ENCODE data around the gene CGB1. TPM values are rescaled to one million over a fixed set of nuclear protein-coding genes. Genes with fewer than 3 reads are reported as not detected.
"Not testable (repeated sequence)": the region's sequence is repeated elsewhere in the genome, so short reads cannot be mapped to it uniquely, and the experiment has no call there.

Gene CGB1
- total and polyA plus RNA-seq, 2 of the 13 experiments (the other 11 are each of a cell fraction or from before 2014, with no cell fraction given): not detected

- H3K4me3 ChIP-seq (replicated peaks in 1 of 3; ENCODE audit: insufficient read depth in 1 of 3, low read depth in 2 of 3, low read length in 3 of 3): peak within 1 kb of the TSS; percentile 54 to 71 (median 63); a peak in 5 of 6 replicates
- CTCF ChIA-PET (ENCODE audit: low intra/inter-chr PET ratio, low total read pairs): no interaction called here
These were observed 21.0 kb upstream of the CGB1 start, which contains the start of gene CGB7 for GRCh38 chr19:49057636-49058234. CGB7 (minus strand) TSS chr19:49057749; CDS start chr19:49055375, 2,374 bp downstream.

GRCh38 chr19:49056902-49057596 is 20.4 kb upstream of the CGB1 start:
- Histone ChIP-seq H3K4me3 (replicated peaks in 1 of 3; ENCODE audit: insufficient read depth in 1 of 3, low read depth in 2 of 3, low read length in 3 of 3) (peak overlapping the region; percentile 54 to 71 (median 63); a peak in 5 of 6 replicates), H3K4me1 (ENCODE audit: insufficient read depth, low read length) (peaks cover 17% of the 10 kb centered on the region), H2AFZ (ENCODE audit: low read length) (peak overlapping the region; percentile 72), H3K27me3 (ENCODE audit: control insufficient read depth in 1 of 2, insufficient read depth in 2 of 2, low read length in 2 of 2) (peaks cover 11 to 48% of the 10 kb centered on the region in 2 experiments; a peak in 4 of 5 replicates), H3K4me2 (ENCODE audit: low read depth, low read length) (peak overlapping the region; percentile 93)
- 18% methylated on average over 6 of the region's 34 CpGs for WGBS (ENCODE audit: low lambda C conversion rate)
- POLR2A ChIA-PET: interaction anchor here (1.1 kb wide), 1 partner anchor 8 kb away, joined by 3 read pairs; the partner anchor contains the start of gene NTF4
- DNase-seq (ENCODE audit: low spot score); BruUV-seq (replicated peaks); H4K20me1 ChIP-seq (ENCODE audit: insufficient read depth, low read length); H3K27ac ChIP-seq (ENCODE audit: extremely low read length, insufficient read depth, low read length); CTCF ChIA-PET (ENCODE audit: low intra/inter-chr PET ratio, low total read pairs); H3K9ac ChIP-seq (ENCODE audit: insufficient read depth, low read depth, low read length); in situ Hi-C loops (cut with HindIII; ENCODE audit: extremely low pct_ligation_motif_present, low pct_unique_long_range_greater_than_20kb); H3K9me3 ChIP-seq (ENCODE audit: low read length); H3K79me2 ChIP-seq (ENCODE audit: insufficient read depth, low read length); intact Hi-C loops (cut with micrococcal nuclease; ENCODE audit: unreplicated experiment); H3K36me3 ChIP-seq (replicated peaks in 1 of 2; ENCODE audit: control insufficient read depth in 1 of 2, insufficient read depth in 2 of 2, low read length in 2 of 2); FAIRE-seq: not testable (repeated sequence)
- ATAC-seq: peak; percentile 44

More at GRCh38 chr19:49057636-49058234, 21.0 kb upstream of the CGB1 start, which contains the start of gene CGB7:
- Histone ChIP-seq H2AFZ (ENCODE audit: low read length) (peak within 1 kb of the TSS; percentile 72), H3K4me2 (ENCODE audit: low read depth, low read length) (peak within 1 kb of the TSS; percentile 93), H4K20me1 (ENCODE audit: insufficient read depth, low read length) (no peaks in the 10 kb centered on the region), H3K79me2 (ENCODE audit: insufficient read depth, low read length) (no peaks in the 10 kb centered on the region), H3K9ac (ENCODE audit: insufficient read depth, low read depth, low read length) (no peak within 1 kb of the TSS), H3K36me3 (replicated peaks in 1 of 2; ENCODE audit: control insufficient read depth in 1 of 2, insufficient read depth in 2 of 2, low read length in 2 of 2) (no peaks in the 10 kb centered on the region), H3K4me1 (ENCODE audit: insufficient read depth, low read length) (peaks cover 17% of the 10 kb centered on the region), H3K9me3 (ENCODE audit: low read length) (no peaks in the 10 kb centered on the region), H3K27ac (ENCODE audit: extremely low read length, insufficient read depth, low read length) (no peak within 1 kb of the TSS), H3K27me3 (ENCODE audit: control insufficient read depth in 1 of 2, insufficient read depth in 2 of 2, low read length in 2 of 2) (peaks cover 11 to 48% of the 10 kb centered on the region in 2 experiments; a peak in 4 of 5 replicates)
- FAIRE-seq (no peak), DNase-seq (ENCODE audit: low spot score) (peak; percentile 17), ATAC-seq (peak; percentile 30; the same call in 2 of the 3 replicates)
- intact Hi-C loops (cut with micrococcal nuclease; ENCODE audit: unreplicated experiment) (no loop called here), in situ Hi-C loops (cut with HindIII; ENCODE audit: extremely low pct_ligation_motif_present, low pct_unique_long_range_greater_than_20kb) (no loop called here)
- TF ChIP-seq GFI1 (CRISPR knock-in tag; IDR thresholded peaks at IDR 0.05; ENCODE audit: borderline replicate concordance) (peak; percentile 44; the same call in 1 of the 2 replicates), MED8 (CRISPR knock-in tag; IDR thresholded peaks at IDR 0.05; ENCODE audit: insufficient replicate concordance) (no peak)
- BruUV-seq (replicated peaks): no TSS peak
- WGBS (ENCODE audit: low lambda C conversion rate): 5% methylated on average over 32 of the region's 38 CpGs
- POLR2A ChIA-PET: no interaction called here
